ENCODE results near the gene NELFA.
A peak's percentile ranks its signal among the peaks of the same experiment; 100 is the strongest.

NELFA gene

GRCh38 chr4:1981251-1982058 lies 27.3 kb downstream of the NELFA start:
- peak; percentile 38 for DNase-seq

GRCh38 chr4:1980561-1981041 lies 28.2 kb downstream of the NELFA start:
- DNase-seq: no peak

- no peak for DNase-seq
Observed at GRCh38 chr4:1979477-1980196, 29.1 kb downstream of the NELFA start.

- DNase-seq: no peak
Observed at GRCh38 chr4:1978741-1979476, 29.9 kb downstream of the NELFA start.

- no peak for DNase-seq
Observed at GRCh38 chr4:1978226-1978625, 30.5 kb downstream of the NELFA start.

GRCh38 chr4:1976416-1977352 lies 32.1 kb downstream of the NELFA start:
- no peak for DNase-seq

- DNase-seq: no peak
Observed at GRCh38 chr4:1975880-1976279, 32.9 kb downstream of the NELFA start.

- no peak for DNase-seq
Observed at GRCh38 chr4:1975391-1975801, 33.4 kb downstream of the NELFA start.

- DNase-seq: no peak
Observed at GRCh38 chr4:1974840-1975239, 33.9 kb downstream of the NELFA start.

- no peak for DNase-seq
Observed at GRCh38 chr4:1973661-1974060, 35.1 kb downstream of the NELFA start.

GRCh38 chr4:1973218-1973617 lies 35.6 kb downstream of the NELFA start:
- no peak for DNase-seq

GRCh38 chr4:1972414-1972813 lies 36.4 kb downstream of the NELFA start:
- no peak for DNase-seq

GRCh38 chr4:1971456-1972200 lies 37.1 kb downstream of the NELFA start:
- DNase-seq: no peak

GRCh38 chr4:1970926-1971325 lies 37.8 kb downstream of the NELFA start:
- DNase-seq: no peak

GRCh38 chr4:1969928-1970723 lies 38.6 kb downstream of the NELFA start:
- DNase-seq: no peak

- DNase-seq: no peak
Observed at GRCh38 chr4:1968686-1969295, 40.0 kb downstream of the NELFA start.

GRCh38 chr4:1967512-1968149 lies 41.1 kb downstream of the NELFA start:
- DNase-seq: no peak

GRCh38 chr4:1964971-1965370 lies 43.8 kb downstream of the NELFA start:
- no peak for DNase-seq

GRCh38 chr4:1964443-1964842 lies 44.3 kb downstream of the NELFA start:
- DNase-seq: no peak

- no peak for DNase-seq
Observed at GRCh38 chr4:1962980-1963379, 45.8 kb downstream of the NELFA start.

Measured in stimulated activated CD4-positive, alpha-beta T cell treated with anti-CD3 and anti-CD28 coated beads, Interleukin-15, amount 100 ng/mL, for 24 hours (primary cell).